HG03159 (cell line): ENCODE results near the gene TLCD4.

Experiments used
- ATAC-seq: cut with Tn5 transposase; IDR thresholded peaks from one replicate; pipeline ENCODE4 v1.9.1; 2021; ENCODE audit warnings: mild to moderate bottlenecking, moderate library complexity; ENCODE audit not compliant: unreplicated experiment

The TLCD4 gene

DNA sequence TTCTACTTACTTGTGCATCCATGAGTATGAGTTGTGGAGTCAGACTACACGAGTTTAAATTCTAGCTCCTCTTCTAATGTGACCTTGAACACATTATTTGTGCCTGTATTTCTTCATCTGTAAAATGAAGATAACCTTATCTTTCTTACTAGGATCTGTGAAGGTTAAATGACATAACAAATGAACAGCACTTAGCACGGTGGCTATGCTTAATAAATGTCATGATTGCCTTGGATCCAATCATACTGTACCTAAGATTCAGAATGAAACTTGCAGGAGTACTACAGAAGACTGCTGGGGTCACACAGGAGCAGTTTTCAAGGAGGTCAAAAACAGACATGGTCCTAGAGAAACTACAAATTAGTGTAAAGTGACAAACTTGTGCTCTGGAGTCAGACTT is 22.2 kb upstream of the TLCD4 start:
- no peak for ATAC-seq

DNA sequence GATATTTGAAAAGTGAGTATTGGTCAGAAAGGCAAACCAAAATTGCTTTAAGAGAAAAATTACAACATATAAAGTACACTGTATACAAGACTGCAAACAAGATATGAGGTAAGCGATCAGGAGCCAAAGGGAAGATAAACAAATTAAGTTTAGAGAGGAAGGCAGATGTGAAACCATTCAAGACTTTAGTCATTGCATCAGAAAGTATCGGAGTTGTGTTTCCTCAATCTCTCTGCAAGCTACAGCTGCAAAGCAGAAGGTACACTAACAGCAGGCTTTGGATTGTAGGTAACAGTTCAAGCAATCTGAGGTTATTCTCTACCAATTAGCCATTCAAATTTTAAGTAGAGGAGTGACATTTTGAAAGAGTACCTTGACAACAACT is 21.3 kb upstream of the TLCD4 start:
- peak; percentile 96 for ATAC-seq

- peak; percentile 29 for ATAC-seq
Measured at GRCh38 chr1:95096218-95096841, 20.8 kb upstream of the TLCD4 start.

GRCh38 chr1:95097426-95097825 is 19.7 kb upstream of the TLCD4 start:
- no peak for ATAC-seq

- ATAC-seq: no peak
Measured at GRCh38 chr1:95098196-95098595, 19.0 kb upstream of the TLCD4 start.

GRCh38 chr1:95108792-95109191 is 8.4 kb upstream of the TLCD4 start:
- ATAC-seq: no peak

GRCh38 chr1:95111014-95111413 is 6.1 kb upstream of the TLCD4 start:
- no peak for ATAC-seq

DNA sequence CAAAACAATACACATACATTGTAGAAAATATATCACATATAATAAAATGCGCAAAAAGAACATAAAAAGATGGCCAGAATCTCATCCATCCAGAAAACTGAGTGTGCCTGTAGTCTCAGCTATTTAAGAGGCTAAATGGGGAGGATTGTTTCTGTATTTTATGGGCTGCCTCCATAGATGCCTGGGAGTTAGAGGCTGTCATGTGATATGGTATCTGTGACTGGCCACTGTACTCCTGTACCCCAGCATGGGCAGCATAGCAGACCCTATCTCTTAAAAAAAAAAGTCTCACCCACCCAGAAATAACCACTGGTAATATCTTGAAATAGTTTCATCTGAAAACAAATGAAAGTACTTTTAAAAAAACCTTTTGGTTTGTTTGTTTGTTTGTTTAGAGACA is 3.5 kb upstream of the TLCD4 start:
- no peak for ATAC-seq

GRCh38 chr1:95115708-95116137 is 1.4 kb upstream of the TLCD4 start:
- ATAC-seq: no peak

DNA sequence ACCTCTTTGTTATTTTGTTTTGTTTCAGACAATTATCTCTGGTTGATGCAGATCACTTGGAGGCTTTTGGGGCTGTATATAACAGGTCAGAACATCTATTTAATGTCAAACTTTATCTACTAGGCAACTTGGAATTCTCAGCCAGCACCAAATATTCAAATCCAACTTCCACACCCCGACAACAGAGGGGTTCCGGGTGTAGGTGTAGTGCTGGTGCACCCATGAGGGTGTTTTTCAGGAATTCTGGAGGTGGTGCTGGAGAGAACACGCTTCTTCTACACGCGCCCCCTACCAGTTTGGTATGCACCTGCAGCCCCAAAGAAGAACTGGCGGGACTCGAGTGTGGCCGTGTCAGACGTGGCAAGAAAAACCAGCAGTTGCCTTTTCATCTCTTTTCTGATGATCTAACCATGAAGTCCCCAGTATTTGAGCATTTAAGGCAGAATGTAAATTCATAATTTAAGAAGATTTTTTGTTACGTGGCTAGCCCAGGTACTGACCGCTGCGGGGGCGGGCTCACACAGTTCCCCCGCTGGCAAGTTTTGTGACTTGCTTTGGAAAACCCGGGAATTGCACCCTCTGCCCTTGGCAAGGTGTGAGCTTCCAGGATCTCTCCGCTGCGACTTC is 462 bp upstream of the TLCD4 start:
- peak; percentile 73 for ATAC-seq

GRCh38 chr1:95118067-95118499 is 928 bp downstream of the TLCD4 start:
- ATAC-seq: no peak

GRCh38 chr1:95118710-95119109 is 1.6 kb downstream of the TLCD4 start:
- no peak for ATAC-seq

DNA sequence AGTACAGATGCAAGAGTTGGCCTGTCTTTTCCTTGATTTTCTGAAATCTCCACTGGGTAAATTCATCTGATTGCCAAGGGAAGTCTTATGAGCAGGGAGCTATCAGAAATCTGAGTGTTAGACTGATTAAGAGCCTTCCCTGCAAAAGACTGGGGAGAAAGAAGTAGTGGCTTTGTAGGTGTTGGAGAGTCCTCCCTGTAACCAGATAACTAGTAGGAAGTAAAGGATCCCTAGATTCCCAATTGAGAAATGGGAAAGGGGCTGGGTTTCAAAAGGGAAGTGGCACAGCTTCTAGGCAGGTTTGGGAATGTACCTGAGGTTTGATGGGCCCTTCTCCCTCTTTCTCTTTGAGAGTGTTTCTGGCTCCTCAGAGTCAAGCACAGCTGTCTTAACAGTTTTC is 2.1 kb downstream of the TLCD4 start:
- no peak for ATAC-seq

DNA sequence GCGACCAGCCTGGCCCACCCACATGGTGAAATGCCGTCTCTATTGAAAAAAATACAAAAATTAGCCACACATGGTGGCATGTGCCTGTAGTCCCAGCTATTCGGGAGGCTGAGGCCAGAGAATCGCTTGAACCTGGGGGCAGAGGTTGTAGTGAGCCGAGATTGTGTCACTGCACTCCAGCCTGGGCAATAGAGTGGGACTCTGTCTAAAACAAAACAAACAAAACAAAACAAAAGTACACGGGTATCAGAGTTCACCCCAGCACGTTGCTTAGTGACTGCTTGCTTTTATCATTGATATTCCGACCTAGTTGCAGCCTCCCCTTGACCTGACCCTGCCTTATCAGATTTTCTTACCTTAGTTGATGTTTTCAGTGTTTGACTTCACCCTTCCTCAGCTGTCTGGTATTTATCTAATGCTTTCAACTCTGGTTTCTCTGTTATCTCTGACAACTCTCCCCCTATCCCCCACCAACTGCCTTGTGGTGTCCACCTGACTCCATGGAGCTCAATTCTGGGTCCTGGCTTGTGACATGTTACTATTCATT is 5.1 kb downstream of the TLCD4 start:
- no peak for ATAC-seq

DNA sequence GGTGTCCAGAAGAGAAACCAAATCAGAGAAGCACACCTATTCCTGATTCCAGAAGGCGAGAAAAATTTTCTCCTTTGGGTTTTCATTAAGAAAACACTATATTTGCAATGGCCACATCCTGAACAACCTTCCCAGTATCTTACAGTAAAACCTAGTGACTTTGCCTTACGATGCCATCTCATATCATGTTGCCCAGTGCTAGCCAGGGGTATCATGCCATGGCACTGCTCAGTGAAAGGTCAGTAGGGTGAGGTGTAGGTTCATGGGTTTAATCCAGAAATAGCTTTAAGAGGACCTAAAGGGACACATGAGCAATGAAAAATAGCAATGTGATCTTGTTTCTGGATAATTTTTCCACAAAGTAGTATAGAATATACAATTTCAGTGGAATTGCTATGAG is 7.2 kb downstream of the TLCD4 start:
- no peak for ATAC-seq

- ATAC-seq: no peak
Measured at GRCh38 chr1:95126366-95126765, 9.2 kb downstream of the TLCD4 start.

GRCh38 chr1:95126846-95127245 is 9.7 kb downstream of the TLCD4 start:
- ATAC-seq: no peak

GRCh38 chr1:95127380-95127779 is 10.2 kb downstream of the TLCD4 start:
- no peak for ATAC-seq

DNA sequence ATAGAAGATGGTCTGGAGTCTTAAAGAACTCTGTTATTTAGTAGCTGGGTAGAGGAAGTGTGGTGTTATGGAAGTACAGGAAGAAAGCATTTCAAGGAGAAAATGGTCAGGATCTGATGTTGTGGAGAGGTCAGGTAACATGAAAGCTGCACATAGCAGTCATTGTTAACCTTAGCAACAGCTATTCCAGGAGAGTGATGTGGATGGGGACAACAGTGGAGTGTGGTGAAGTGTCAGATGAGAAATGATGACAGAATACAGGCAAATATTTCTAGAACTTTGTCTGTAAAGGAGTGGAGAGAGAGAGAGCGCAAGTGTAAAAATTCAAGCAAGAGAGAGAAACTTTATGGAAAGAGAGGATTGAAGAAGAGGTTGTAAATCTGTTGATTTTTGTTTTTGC is 15.6 kb downstream of the TLCD4 start:
- ATAC-seq: no peak

- no peak for ATAC-seq
Measured at GRCh38 chr1:95133687-95134086, 16.5 kb downstream of the TLCD4 start.

- no peak for ATAC-seq
Measured at GRCh38 chr1:95138223-95138622, 21.1 kb downstream of the TLCD4 start.

- no peak for ATAC-seq
Measured at GRCh38 chr1:95139039-95139438, 21.9 kb downstream of the TLCD4 start.

- no peak for ATAC-seq
Measured at GRCh38 chr1:95140791-95141190, 23.6 kb downstream of the TLCD4 start.
